Heart right ventricle (tissue), 16 donors: ENCODE data around the gene KYNU. TPM values are rescaled to one million over a fixed set of nuclear protein-coding genes. Genes with fewer than 3 reads are reported as not detected.
"Not testable (repeated sequence)": the region's sequence is repeated elsewhere in the genome, so short reads cannot be mapped to it uniquely, and the experiment has no call there.

Experiments
- ATAC-seq, 8 donors: fragments of 200-7000 bp; cut with Tn5 transposase; one replicate each; pipeline ENCODE4 v1.9.1; 2020; ENCODE audit warnings: mild to moderate bottlenecking in 8 of 8, moderate library complexity in 8 of 8, moderate number of reproducible peaks in 1 of 8
- DNase-seq, 2 donors: peaks; one replicate each; pipeline ENCODE4 v3.0.0-alpha.2; 2020
- H3K27ac ChIP-seq, 10 donors: fragments of 200-600 bp; sonication (generic) in 2 of 10; one replicate each; pipeline versions ENCODE4 v1.5.0 to v1.8.0; 2020 to 2022; ENCODE audit warnings: mild to moderate bottlenecking in 3 of 10
- H3K27me3 ChIP-seq, 7 donors: fragments of 200-600 bp; one replicate each; pipeline ENCODE4 v1.8.0; 2021 to 2022; ENCODE audit warnings: mild to moderate bottlenecking in 2 of 7
- H3K36me3 ChIP-seq, 9 donors: fragments of 200-600 bp; sonication (generic) in 1 of 9; one replicate each; pipeline versions ENCODE4 v1.5.0 to v1.8.0; 2020 to 2022; ENCODE audit warnings: mild to moderate bottlenecking in 2 of 9
- H3K4me1 ChIP-seq, 9 donors: fragments of 200-600 bp; sonication (generic) in 1 of 9; one replicate each; pipeline versions ENCODE4 v1.5.0 to v1.8.0; 2020 to 2022; ENCODE audit warnings: mild to moderate bottlenecking in 4 of 9
- H3K4me3 ChIP-seq, 10 donors: fragments of 200-600 bp; sonication (generic) in 2 of 10; one replicate each; pipeline versions ENCODE4 v1.5.0 to v1.8.0; 2020 to 2022; ENCODE audit warnings: mild to moderate bottlenecking in 7 of 10, moderate library complexity in 2 of 10
- H3K9me3 ChIP-seq, 11 donors: fragments of 200-600 bp in 10 of 11; sonication (generic) in 2 of 11; one replicate each; pipeline versions ENCODE4 v1.5.0 to v1.8.0; 2013 to 2022; ENCODE audit warnings: mild to moderate bottlenecking in 2 of 11, control low read depth in 1 of 11, moderate library complexity in 1 of 11
- WGBS, 2 donors: extraction: QIAGEN DNeasy Blood & Tissue Kit; methylation state at CpG; one replicate each; pipeline ENCODE4 v1.1.7; 2013; ENCODE audit warnings: inconsistent platforms in 1 of 2; 5-methylcytosine and 5-hydroxymethylcytosine counted together
- intact Hi-C, 10 donors: fragments of 100-400 bp; cut with DNase I; formaldehyde crosslinking; loops; one replicate each; pipeline versions ENCODE4 v1.11.1 to v1.14.2; 2022
- polyA plus RNA-seq, 2 donors: library from polyadenylated mRNA; stranded (reverse); fragments of 200-250 nt; gene quantifications; one replicate each; pipeline ENCODE4 v1.2.3, GENCODE V29; 2013
- total RNA-seq, 10 donors: library from RNA; stranded (reverse); fragmentation: NEBNext Ultra II Directional in 3 of 10; extraction: Animal tissue kit (Norgen Biotek cat#: 25700) in 3 of 10; gene quantifications; one replicate each; pipeline versions ENCODE4 v1.2.1 to v1.2.4, GENCODE V29; 2021 to 2023
- TF ChIP-seq, protein P1 (sequence below), 9 donors: fragments of 200-600 bp; sonication (generic) in 2 of 9; IDR thresholded peaks; one replicate each; pipeline versions ENCODE4 v1.5.0 to v1.8.0; 2021 to 2022; ENCODE audit warnings: antibody characterized with exemption in 9 of 9, mild to moderate bottlenecking in 5 of 9, moderate library complexity in 1 of 9
- donor health status: Arrhythmogenic right ventricular cardiomyopathy.
- donor health status: ischemic (EF 13 %, LVEDD 7.1; RV severe dilation, severe dysfunction).
- donor health status: healthy with polysubstance abuse.
- donor health status: DM: no; HTN: yes; CAD: no.
- donor health status: DM: no; HTN: no; CAD: no.
- donor health status: ischemic (EF 25% LVEDD 6.9; RV normal size, moderate dysfunction).
- donor health status: ischemic (EF 25% LVEDD 5.7; RV mildly dilated, moderate dysfunction).
- donor health status: healthy.
- donor health status: DM: yes; HTN: yes; CAD: no.
- donor health status: Ischemic cardiomyopathy.
- donor health status: ischemic (EF 35%, LVEDD 5.7; RV mildly dilated, moderate dysfunction).
- donor health status: nonischemic (EF 11% LVEDD 7.7; RV severe dilation, severe dysfunction).
- donor health status: DM: yes; HTN: yes; CAD: no.
- donor health status: PGD.
- donor health status: ischemic (EF 29% LVEDD 5.4; RV normal size, mild dysfunction).
- donor health status: nonischemic (EF 23%, LVEDD 6.1; RV moderate dilation, normal function).

Gene KYNU
- total and polyA plus RNA-seq, 12 donors: 0.07 to 9.5 (median 0.78) TPM

GRCh38 chr2:142944721-142945120, 67.3 kb downstream of the KYNU start:
- H3K4me1 ChIP-seq: no peaks in the 10 kb centered on the region
- H3K27ac ChIP-seq: no peak overlapping the region
- no peak overlapping the region for H3K4me3 ChIP-seq
- DNase-seq (no peak), ATAC-seq (no peak)
- no peaks in the 10 kb centered on the region for H3K27me3 ChIP-seq
- H3K36me3 ChIP-seq: no peaks in the 10 kb centered on the region
- TF ChIP-seq, protein P1, sequence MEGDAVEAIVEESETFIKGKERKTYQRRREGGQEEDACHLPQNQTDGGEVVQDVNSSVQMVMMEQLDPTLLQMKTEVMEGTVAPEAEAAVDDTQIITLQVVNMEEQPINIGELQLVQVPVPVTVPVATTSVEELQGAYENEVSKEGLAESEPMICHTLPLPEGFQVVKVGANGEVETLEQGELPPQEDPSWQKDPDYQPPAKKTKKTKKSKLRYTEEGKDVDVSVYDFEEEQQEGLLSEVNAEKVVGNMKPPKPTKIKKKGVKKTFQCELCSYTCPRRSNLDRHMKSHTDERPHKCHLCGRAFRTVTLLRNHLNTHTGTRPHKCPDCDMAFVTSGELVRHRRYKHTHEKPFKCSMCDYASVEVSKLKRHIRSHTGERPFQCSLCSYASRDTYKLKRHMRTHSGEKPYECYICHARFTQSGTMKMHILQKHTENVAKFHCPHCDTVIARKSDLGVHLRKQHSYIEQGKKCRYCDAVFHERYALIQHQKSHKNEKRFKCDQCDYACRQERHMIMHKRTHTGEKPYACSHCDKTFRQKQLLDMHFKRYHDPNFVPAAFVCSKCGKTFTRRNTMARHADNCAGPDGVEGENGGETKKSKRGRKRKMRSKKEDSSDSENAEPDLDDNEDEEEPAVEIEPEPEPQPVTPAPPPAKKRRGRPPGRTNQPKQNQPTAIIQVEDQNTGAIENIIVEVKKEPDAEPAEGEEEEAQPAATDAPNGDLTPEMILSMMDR (IDR thresholded peaks at IDR 0.05): no peak
- H3K9me3 ChIP-seq: no peaks in the 10 kb centered on the region
- intact Hi-C loops: no loop called here

- Histone ChIP-seq H3K36me3 (no peaks in the 10 kb centered on the region), H3K27ac (no peak overlapping the region), H3K4me3 (no peak overlapping the region), H3K27me3 (no peaks in the 10 kb centered on the region), H3K9me3 (peaks cover 0 to 7% (median 0%) of the 10 kb centered on the region in 11 donors), H3K4me1 (no peaks in the 10 kb centered on the region)
- TF ChIP-seq, protein P1 (IDR thresholded peaks at IDR 0.05): no peak
- 68 to 69% methylated on average over 1 of the region's 1 CpG for WGBS, 2 donors
- intact Hi-C loops: no loop called here
- ATAC-seq (no peak), DNase-seq (no peak)
Measured at GRCh38 chr2:142946941-142947340, 69.5 kb downstream of the KYNU start.

DNA sequence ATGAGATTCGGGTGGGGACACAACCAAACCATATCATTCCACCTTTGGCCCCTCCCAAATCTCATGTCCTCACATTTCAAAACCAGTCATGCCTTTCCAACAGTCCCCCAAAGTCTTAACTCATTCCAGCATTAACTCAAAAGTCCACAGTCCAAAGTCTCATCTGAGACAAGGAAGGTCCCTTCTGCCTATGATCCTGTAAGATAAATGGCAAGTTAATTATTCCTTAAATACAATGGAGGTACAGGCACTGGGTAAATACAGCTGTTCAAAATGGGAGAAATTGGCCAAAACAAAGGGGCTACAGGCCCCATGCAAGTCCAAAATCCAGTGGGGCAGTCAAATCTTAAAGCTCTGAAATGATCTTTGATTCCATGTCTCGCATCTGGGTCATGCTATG, 71.3 kb downstream of the KYNU start:
- DNase-seq, H3K9me3 ChIP-seq, H3K4me1 ChIP-seq, ATAC-seq, H3K36me3 ChIP-seq, H3K4me3 ChIP-seq, H3K27ac ChIP-seq, intact Hi-C loops, H3K27me3 ChIP-seq: not testable (repeated sequence)
- 67 to 76% methylated on average over 2 of the region's 2 CpGs for whole genome bisulfite sequencing, 2 donors

DNA sequence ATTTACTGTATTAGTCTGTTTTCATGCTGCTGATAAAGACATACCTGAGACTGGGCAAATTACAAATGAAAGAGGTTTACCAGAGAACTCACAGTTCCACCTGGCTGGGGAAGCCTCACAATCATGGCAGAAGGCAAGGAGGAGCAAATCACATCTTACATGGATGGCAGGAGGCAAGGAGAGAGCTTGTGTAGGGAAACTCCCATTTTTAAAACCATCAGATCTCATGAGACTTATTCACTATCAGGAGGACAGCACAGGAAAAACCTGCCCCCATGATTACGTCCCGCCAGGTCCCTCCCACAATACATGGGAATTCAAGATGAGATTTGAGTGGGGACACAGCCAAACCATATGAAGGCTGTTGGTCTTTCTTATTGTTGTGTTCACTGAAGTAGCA, 72.9 kb downstream of the KYNU start:
- H3K9me3 ChIP-seq, H3K4me3 ChIP-seq, intact Hi-C loops, H3K27me3 ChIP-seq, H3K27ac ChIP-seq, H3K4me1 ChIP-seq, ATAC-seq, H3K36me3 ChIP-seq, DNase-seq: not testable (repeated sequence)
- WGBS, 2 donors: 87% methylated on average over 2 of the region's 2 CpGs

GRCh38 chr2:142951190-142952007, 73.9 kb downstream of the KYNU start:
- Histone ChIP-seq H3K9me3 (peaks cover 0 to 7% (median 0%) of the 10 kb centered on the region in 11 donors), H3K27me3 (no peaks in the 10 kb centered on the region), H3K4me3 (no peak overlapping the region), H3K36me3 (no peaks in the 10 kb centered on the region), H3K27ac (no peak overlapping the region), H3K4me1 (no peaks in the 10 kb centered on the region)
- DNase-seq: no peak
- no peak for ATAC-seq
- TF ChIP-seq, protein P1 (IDR thresholded peaks at IDR 0.05): no peak
- intact Hi-C loops: no loop called here
